Stimulated activated naive CD4-positive, alpha-beta T cell treated with Interleukin-2 at 50 U/mL for 16 hours (primary cell): ENCODE data around the gene TMC8.
"Not testable (repeated sequence)": the region's sequence is repeated elsewhere in the genome, so short reads cannot be mapped to it uniquely, and the experiment has no call there.

Source experiments
- DNase-seq: peaks from one replicate; lab custom pipeline; 2025; lab: John Stamatoyannopoulos, UW

The TMC8 gene

GRCh38 chr17:78110363-78111015, 20.1 kb upstream of the TMC8 start:
- no peak for DNase-seq

- no peak for DNase-seq
These were observed 19.4 kb upstream of the TMC8 start for GRCh38 chr17:78111016-78111726.

GRCh38 chr17:78111727-78112517, 18.6 kb upstream of the TMC8 start:
- no peak for DNase-seq

GRCh38 chr17:78112518-78113471, 17.8 kb upstream of the TMC8 start:
- DNase-seq = peak; percentile 63

GRCh38 chr17:78113804-78114785, 16.5 kb upstream of the TMC8 start:
- peak; percentile 25 for DNase-seq

- no peak for DNase-seq
These were observed 15.5 kb upstream of the TMC8 start for GRCh38 chr17:78114831-78115723.

- DNase-seq = not testable (repeated sequence)
These were observed 14.8 kb upstream of the TMC8 start for GRCh38 chr17:78115803-78116202.

- no peak for DNase-seq
These were observed 14.2 kb upstream of the TMC8 start for GRCh38 chr17:78116411-78116810.

- no peak for DNase-seq
These were observed 13.3 kb upstream of the TMC8 start for GRCh38 chr17:78117027-78117981.

- DNase-seq = no peak
These were observed 11.8 kb upstream of the TMC8 start for GRCh38 chr17:78118801-78119241.

GRCh38 chr17:78120537-78120936, 10.0 kb upstream of the TMC8 start:
- DNase-seq = no peak

GRCh38 chr17:78120971-78121800, 9.4 kb upstream of the TMC8 start:
- DNase-seq = peak; percentile 38

- no peak for DNase-seq
These were observed 8.8 kb upstream of the TMC8 start for GRCh38 chr17:78121801-78122215.

- no peak for DNase-seq
These were observed 8.2 kb upstream of the TMC8 start for GRCh38 chr17:78122216-78122930.

- DNase-seq = no peak
These were observed 7.7 kb upstream of the TMC8 start for GRCh38 chr17:78122931-78123249.

- DNase-seq = no peak
These were observed 7.2 kb upstream of the TMC8 start for GRCh38 chr17:78123258-78123929.
